ENCODE data around the gene PMM2.
A peak's percentile ranks its signal among the peaks of the same experiment; 100 is the strongest.
"Not testable (repeated sequence)": the region's sequence is repeated elsewhere in the genome, so short reads cannot be mapped to it uniquely, and the experiment has no call there.

The PMM2 gene

GRCh38 chr16:8866884-8867215, 69.2 kb downstream of the PMM2 start:
- no peak for DNase-seq (ENCODE audit: low read depth, low spot score)

- no peak for DNase-seq (ENCODE audit: low read depth, low spot score)
These were observed 69.7 kb downstream of the PMM2 start for GRCh38 chr16:8867216-8867931.

GRCh38 chr16:8867932-8868415, 70.3 kb downstream of the PMM2 start:
- DNase-seq (ENCODE audit: low read depth, low spot score): no peak

- peak; percentile 69 for DNase-seq (ENCODE audit: low read depth, low spot score)
These were observed 71.0 kb downstream of the PMM2 start, which contains the start of gene CARHSP1 for GRCh38 chr16:8868416-8869211. CARHSP1 (minus strand) TSS chr16:8869006; CDS start chr16:8859328, 9,678 bp downstream.

- no peak for DNase-seq (ENCODE audit: low read depth, low spot score)
These were observed 71.8 kb downstream of the PMM2 start for GRCh38 chr16:8869212-8869987.

- DNase-seq (ENCODE audit: low read depth, low spot score): not testable (repeated sequence)
These were observed 72.3 kb downstream of the PMM2 start for GRCh38 chr16:8869988-8870241.

- DNase-seq (ENCODE audit: low read depth, low spot score): no peak
These were observed 74.4 kb downstream of the PMM2 start for GRCh38 chr16:8872071-8872470.

GRCh38 chr16:8872967-8873865, 75.6 kb downstream of the PMM2 start:
- DNase-seq (ENCODE audit: low read depth, low spot score): no peak

GRCh38 chr16:8873866-8874195, 76.2 kb downstream of the PMM2 start:
- not testable (repeated sequence) for DNase-seq (ENCODE audit: low read depth, low spot score)

- DNase-seq (ENCODE audit: low read depth, low spot score): no peak
These were observed 76.7 kb downstream of the PMM2 start for GRCh38 chr16:8874388-8874787.

GRCh38 chr16:8875317-8875716, 77.7 kb downstream of the PMM2 start:
- not testable (repeated sequence) for DNase-seq (ENCODE audit: low read depth, low spot score)

GRCh38 chr16:8877894-8878522, 80.4 kb downstream of the PMM2 start:
- DNase-seq (ENCODE audit: low read depth, low spot score): no peak

- DNase-seq (ENCODE audit: low read depth, low spot score): no peak
These were observed 80.9 kb downstream of the PMM2 start for GRCh38 chr16:8878523-8878911.

GRCh38 chr16:8880839-8881510, 83.3 kb downstream of the PMM2 start:
- no peak for DNase-seq (ENCODE audit: low read depth, low spot score)

- no peak for DNase-seq (ENCODE audit: low read depth, low spot score)
These were observed 84.5 kb downstream of the PMM2 start, which contains the start of gene LITAFD for GRCh38 chr16:8882041-8882617. LITAFD (plus strand) TSS chr16:8882351; CDS start chr16:8884356, 2,005 bp downstream.

- DNase-seq (ENCODE audit: low read depth, low spot score): no peak
These were observed 85.2 kb downstream of the PMM2 start for GRCh38 chr16:8882725-8883377.

- no peak for DNase-seq (ENCODE audit: low read depth, low spot score)
These were observed 88.3 kb downstream of the PMM2 start for GRCh38 chr16:8885674-8886592.
